Tibial artery (tissue), 4 donors: Measurements from ENCODE around the gene C1orf226.
"Not testable (repeated sequence)": the region's sequence is repeated elsewhere in the genome, so short reads cannot be mapped to it uniquely, and the experiment has no call there.

Source experiments
- DNase-seq, 2 donors: peaks; one replicate each; pipeline ENCODE4 v3.0.0-alpha.2; 2019
- H3K27ac ChIP-seq, 2 donors: fragments of 200-600 bp; sonication (generic) in 1 of 2; 1 replicate in 1 of 2; 2 replicates in 1 of 2; pipeline ENCODE4 v1.5.1; 2018 to 2019; ENCODE audit warnings: mild to moderate bottlenecking in 1 of 2
- H3K27me3 ChIP-seq, 2 donors: fragments of 200-600 bp; sonication (generic) in 1 of 2; one replicate each; pipeline versions ENCODE4 v1.5.1 to v1.6.0; 2016 to 2019
- H3K36me3 ChIP-seq, 3 donors: fragments of 200-600 bp; sonication (generic) in 2 of 3; one replicate each; pipeline ENCODE4 v1.5.1; 2016 to 2019; ENCODE audit warnings: mild to moderate bottlenecking in 2 of 3
- H3K4me1 ChIP-seq, 4 donors: fragments of 200-600 bp; sonication (generic) in 2 of 4; 1 replicate in 3 of 4; 2 replicates in 1 of 4; pipeline ENCODE4 v1.5.1; 2016 to 2019
- H3K4me3 ChIP-seq, 2 donors: fragments of 200-600 bp; sonication (generic) in 1 of 2; 1 replicate in 1 of 2; 2 replicates in 1 of 2; pipeline ENCODE4 v1.5.1; 2018 to 2019; ENCODE audit warnings: mild to moderate bottlenecking in 2 of 2
- H3K9me3 ChIP-seq, 3 donors: fragments of 200-600 bp; sonication (generic) in 1 of 3; one replicate each; pipeline ENCODE4 v1.5.1; 2016 to 2019
- CTCF ChIP-seq, 2 experiments: fragments of 200-600 bp in 1 of 2; fragments of 450-650 bp in 1 of 2; IDR thresholded peaks; one replicate each; pipeline ENCODE4 v1.5.1; 2017 to 2019; ENCODE audit warnings: antibody characterized with exemption in 2 of 2, mild to moderate bottlenecking in 1 of 2, moderate library complexity in 1 of 2
- intact Hi-C: fragments of 100-400 bp; cut with DNase I; formaldehyde crosslinking; loops from one replicate; pipeline ENCODE4 v1.15.0; 2023; ENCODE audit warnings: low total_unique reads

C1orf226 gene

GRCh38 chr1:162343470-162343869 lies 38.1 kb upstream of the C1orf226 start:
- intact Hi-C loops, result no loop called here

DNA sequence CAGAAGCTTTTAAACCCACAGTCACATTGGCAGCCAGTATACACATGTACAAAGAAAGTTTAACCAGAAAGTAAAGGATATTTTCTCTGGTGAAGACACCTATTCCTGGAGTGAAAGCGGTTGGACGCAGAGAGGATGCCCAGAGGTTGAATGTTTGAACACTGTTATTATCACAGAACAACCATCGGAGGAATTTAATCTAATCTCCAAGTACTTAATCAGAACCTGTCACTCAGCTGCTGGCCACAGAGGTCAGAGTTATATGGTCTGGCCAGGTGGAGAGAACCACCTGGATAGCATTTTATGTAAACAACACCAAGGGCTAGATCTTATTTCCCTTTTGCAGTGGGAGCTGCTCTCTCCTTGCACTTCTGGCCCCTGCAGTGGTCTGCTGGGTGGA lies 34.2 kb upstream of the C1orf226 start:
- Histone ChIP-seq H3K36me3 (no peaks in the 10 kb centered on the region), H3K9me3 (no peaks in the 10 kb centered on the region), H3K4me3 (no peak overlapping the region), H3K27ac (no peak overlapping the region), H3K4me1 (no peaks in the 10 kb centered on the region), H3K27me3 (no peaks in the 10 kb centered on the region)
- intact Hi-C loops, result no loop called here
- no peak for DNase-seq
- TF ChIP-seq CTCF (IDR thresholded peaks at IDR 0.05), result no peak

More at GRCh38 chr1:162343470-162343869, 38.1 kb upstream of the C1orf226 start:
- no peaks in the 10 kb centered on the region for H3K27me3 ChIP-seq
- no peaks in the 10 kb centered on the region for H3K9me3 ChIP-seq
- no peak for TF ChIP-seq CTCF (IDR thresholded peaks at IDR 0.05)
- no peaks in the 10 kb centered on the region for H3K4me1 ChIP-seq
- no peak overlapping the region for H3K4me3 ChIP-seq
- H3K27ac ChIP-seq, result no peak overlapping the region
- no peaks in the 10 kb centered on the region for H3K36me3 ChIP-seq
- DNase-seq, result no peak

- no peak overlapping the region for H3K4me3 ChIP-seq
- H3K36me3 ChIP-seq, result no peaks in the 10 kb centered on the region
- H3K9me3 ChIP-seq, result no peaks in the 10 kb centered on the region
- TF ChIP-seq CTCF (IDR thresholded peaks at IDR 0.05), result no peak
- no peak overlapping the region for H3K27ac ChIP-seq
- H3K27me3 ChIP-seq, result no peaks in the 10 kb centered on the region
- intact Hi-C loops, result no loop called here
- no peaks in the 10 kb centered on the region for H3K4me1 ChIP-seq
- DNase-seq, result no peak
Measured at GRCh38 chr1:162349635-162350330, 31.7 kb upstream of the C1orf226 start.

DNA sequence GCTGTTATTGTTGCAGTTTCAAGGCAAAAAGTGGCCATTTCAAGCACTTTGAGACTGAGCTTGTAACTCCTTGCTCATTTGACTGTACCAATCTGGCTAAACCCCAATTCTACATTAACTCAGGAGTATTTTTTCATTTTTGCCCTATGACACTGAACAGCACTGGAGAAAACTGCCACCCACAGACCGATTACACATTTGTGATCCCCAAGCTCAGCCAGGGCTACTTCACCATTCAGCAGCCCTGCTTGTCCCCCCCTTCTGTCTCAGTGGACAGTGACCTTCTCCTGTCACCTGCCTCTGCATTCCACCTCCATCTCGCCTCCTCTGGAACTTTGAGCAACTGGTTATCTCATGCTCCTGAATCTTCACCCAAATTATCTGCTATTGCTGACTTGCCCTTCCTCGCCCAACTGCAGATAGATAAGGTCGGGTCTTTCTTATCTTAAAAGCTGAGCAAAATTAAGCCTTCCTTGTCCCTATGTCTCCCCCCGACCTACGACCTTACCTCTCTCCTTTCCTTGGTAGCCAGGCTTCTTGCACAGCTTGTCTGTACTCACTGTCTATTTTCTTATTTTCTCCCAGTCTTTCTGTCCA lies 30.2 kb upstream of the C1orf226 start:
- peaks cover 0 to 15% (median 0%) of the 10 kb centered on the region in 3 donors for H3K36me3 ChIP-seq
- no peak for DNase-seq
- no peaks in the 10 kb centered on the region for H3K9me3 ChIP-seq
- no peaks in the 10 kb centered on the region for H3K4me1 ChIP-seq
- no peaks in the 10 kb centered on the region for H3K27me3 ChIP-seq
- intact Hi-C loops, result no loop called here
- no peak for TF ChIP-seq CTCF (IDR thresholded peaks at IDR 0.05)
- no peak overlapping the region for H3K27ac ChIP-seq
- H3K4me3 ChIP-seq, result no peak overlapping the region

- H3K27me3 ChIP-seq, H3K27ac ChIP-seq, H3K4me1 ChIP-seq, H3K9me3 ChIP-seq, DNase-seq, intact Hi-C loops, H3K4me3 ChIP-seq: not testable (repeated sequence)
- peaks cover 0 to 20% (median 5%) of the 10 kb centered on the region in 3 donors for H3K36me3 ChIP-seq
Measured at GRCh38 chr1:162351874-162352273, 29.7 kb upstream of the C1orf226 start.

GRCh38 chr1:162353078-162353477 lies 28.4 kb upstream of the C1orf226 start:
- Histone ChIP-seq H3K27me3 (no peaks in the 10 kb centered on the region), H3K27ac (no peak overlapping the region), H3K4me1 (no peaks in the 10 kb centered on the region), H3K4me3 (no peak overlapping the region), H3K9me3 (no peaks in the 10 kb centered on the region), H3K36me3 (peaks cover 0 to 27% (median 7%) of the 10 kb centered on the region in 3 donors)
- DNase-seq, result no peak
- intact Hi-C loops, result no loop called here
- no peak for TF ChIP-seq CTCF (IDR thresholded peaks at IDR 0.05)
